GM12873 (cell line): ENCODE results near the gene HCST.

Experiments used
- TF ChIP-seq, protein P1 (sequence below): IDR thresholded peaks from 2 replicates; pipeline ENCODE4 v1.5.1; 2012; ENCODE audit warnings: low read depth, mild to moderate bottlenecking, moderate library complexity, low read length, control low read depth; ENCODE audit not compliant: insufficient read depth; ENCODE audit errors: missing control alignments

HCST gene

DNA sequence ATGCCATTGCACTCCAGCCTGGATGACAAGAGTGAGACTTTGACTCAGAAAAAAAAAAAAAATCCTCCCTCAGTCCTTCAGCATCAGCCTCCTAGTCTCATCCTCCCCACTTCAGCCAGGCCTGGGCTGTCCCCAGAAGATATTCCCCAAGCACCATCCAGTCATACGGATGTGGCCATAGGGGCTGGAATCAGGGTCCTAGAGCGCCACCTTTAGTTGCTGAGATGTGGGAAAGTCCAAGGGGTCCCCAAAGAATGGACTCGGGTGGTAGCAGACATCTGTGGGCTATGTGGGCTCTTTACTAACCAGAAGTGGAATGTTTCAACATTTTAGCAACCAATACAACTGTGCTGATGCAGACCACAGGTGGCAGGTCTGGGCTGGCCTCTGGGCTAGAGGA, 8.8 kb downstream of the HCST start:
- TF ChIP-seq, protein P1, sequence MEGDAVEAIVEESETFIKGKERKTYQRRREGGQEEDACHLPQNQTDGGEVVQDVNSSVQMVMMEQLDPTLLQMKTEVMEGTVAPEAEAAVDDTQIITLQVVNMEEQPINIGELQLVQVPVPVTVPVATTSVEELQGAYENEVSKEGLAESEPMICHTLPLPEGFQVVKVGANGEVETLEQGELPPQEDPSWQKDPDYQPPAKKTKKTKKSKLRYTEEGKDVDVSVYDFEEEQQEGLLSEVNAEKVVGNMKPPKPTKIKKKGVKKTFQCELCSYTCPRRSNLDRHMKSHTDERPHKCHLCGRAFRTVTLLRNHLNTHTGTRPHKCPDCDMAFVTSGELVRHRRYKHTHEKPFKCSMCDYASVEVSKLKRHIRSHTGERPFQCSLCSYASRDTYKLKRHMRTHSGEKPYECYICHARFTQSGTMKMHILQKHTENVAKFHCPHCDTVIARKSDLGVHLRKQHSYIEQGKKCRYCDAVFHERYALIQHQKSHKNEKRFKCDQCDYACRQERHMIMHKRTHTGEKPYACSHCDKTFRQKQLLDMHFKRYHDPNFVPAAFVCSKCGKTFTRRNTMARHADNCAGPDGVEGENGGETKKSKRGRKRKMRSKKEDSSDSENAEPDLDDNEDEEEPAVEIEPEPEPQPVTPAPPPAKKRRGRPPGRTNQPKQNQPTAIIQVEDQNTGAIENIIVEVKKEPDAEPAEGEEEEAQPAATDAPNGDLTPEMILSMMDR, result no peak

DNA sequence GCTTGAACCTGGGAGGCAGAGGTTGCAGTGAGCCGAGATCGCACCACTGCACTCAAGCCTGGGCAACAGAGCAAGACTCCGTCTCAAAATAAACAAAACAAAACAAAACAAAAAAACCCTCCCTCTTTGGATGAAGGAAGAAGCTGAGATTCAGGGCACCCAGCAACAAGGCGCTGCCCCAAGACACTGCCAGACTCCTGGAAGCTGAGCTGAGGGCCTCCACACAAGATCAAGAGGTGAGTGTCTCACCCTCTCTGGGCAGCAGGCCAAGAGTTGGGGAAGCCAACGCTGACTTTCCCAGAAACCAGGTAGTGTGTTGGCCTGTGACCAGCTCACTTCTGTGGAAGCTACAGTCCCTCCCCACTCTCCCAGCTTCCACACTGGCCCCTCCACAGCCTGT, 9.5 kb downstream of the HCST start:
- TF ChIP-seq, protein P1, result no peak

DNA sequence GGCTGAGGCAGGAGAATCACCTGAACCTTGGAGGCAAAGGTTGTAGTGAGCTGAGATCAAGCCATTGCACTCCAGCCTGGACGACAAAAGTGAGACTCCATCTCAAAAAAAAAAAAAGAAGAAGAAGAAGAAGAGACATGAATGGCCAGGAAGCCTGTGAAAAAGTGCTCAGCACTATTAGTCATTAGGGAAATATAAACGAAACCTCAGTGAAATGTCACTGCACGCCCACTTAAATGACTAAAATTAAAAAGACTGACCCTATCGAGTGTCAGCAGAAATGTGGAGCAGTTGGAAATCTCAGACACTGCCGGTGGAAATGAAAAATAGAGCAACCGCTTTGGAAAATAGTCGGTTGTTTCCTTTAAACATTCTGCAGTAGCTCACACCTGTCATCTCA, 11.3 kb downstream of the HCST start:
- TF ChIP-seq, protein P1, result no peak

DNA sequence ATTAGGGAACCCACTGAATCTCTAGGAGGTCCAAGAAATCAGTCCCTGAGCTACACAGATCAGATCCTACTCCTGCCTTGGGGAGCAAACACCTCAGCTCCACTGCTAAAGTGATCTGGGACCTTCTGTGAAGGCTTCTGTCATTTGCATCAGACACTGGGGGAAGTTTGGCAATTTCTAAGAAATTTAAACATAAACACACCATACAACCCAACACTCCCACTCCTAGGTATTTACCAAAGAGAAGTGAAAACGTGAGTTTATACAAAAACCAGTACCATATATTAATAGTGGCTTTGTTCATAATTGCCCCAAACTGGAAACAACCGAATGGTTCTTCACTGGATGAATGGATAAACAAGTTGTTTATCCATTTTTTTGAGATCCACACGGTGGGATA, 13.1 kb downstream of the HCST start:
- TF ChIP-seq, protein P1, result no peak

DNA sequence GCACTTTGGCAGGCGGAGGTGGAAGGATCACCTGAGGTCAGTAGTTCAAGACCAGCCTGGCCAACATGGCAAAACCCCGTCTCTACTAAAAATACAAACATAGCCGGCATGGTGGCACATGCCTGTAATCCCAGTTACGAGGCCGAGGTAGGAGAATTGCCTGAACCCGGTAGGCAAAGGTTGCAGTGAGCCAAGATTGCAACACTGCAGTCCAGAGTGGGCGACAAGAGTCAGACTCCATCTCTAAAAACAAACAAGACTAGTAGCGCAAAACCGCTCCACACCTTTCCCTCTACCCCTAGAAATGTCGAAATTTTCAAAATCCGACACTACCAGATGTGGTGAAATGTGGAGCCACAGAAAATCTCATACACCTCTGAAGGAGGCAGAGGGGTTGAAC, 17.0 kb downstream of the HCST start:
- TF ChIP-seq, protein P1, result no peak

DNA sequence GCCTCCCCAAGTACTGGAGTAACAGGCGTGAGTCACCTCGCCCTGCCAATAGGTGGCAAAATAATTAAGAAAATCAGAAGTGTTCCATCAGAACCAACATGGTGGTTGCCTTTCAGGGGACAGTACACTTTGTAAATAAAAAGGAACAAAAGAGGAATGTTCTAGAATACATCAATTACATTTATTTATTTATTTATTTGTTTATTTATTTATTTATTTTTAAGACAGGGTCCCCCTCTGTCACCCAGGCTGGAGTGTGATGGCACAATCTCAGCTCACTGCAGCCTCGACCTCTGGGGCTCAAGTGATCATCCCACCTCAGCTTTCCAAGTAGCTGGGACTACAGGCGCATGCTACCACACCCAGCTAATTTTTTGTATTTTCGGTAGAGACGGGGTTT, 18.7 kb downstream of the HCST start:
- TF ChIP-seq, protein P1, result no peak

DNA sequence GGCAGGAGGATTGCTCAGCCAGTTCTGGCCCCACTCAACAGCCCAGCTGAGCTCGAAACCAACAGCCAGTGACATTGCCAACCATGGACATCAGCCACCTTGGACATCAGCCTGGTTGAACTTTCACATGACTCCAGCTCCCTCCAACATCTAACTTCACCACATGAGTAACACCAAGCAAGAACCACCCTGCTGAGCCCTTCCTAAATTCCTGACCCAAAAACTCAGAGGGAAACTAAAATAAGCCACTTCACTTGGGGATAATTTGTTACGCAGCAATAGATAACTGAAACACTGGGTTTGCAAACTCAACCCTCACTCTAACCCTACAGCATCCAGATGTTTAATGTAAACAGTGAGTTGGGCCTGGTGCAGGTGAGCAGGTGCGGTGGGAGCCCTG, 23.2 kb downstream of the HCST start:
- TF ChIP-seq, protein P1, result no peak
